Stimulated activated CD4-positive, alpha-beta T cell treated with anti-CD3 and anti-CD28 coated beads, Interleukin-12 subunit alpha, Interleukin-12 subunit beta, amount 100 ng/mL, for 4 hours (primary cell): ENCODE data around the gene ERRFI1.

Source experiments
- DNase-seq: peaks from one replicate; pipeline ENCODE4 v3.0.0-alpha.2; 2020

The ERRFI1 gene

GRCh38 chr1:8017495-8018197 is 8.5 kb downstream of the ERRFI1 start:
- DNase-seq, result no peak

- DNase-seq, result no peak
These were observed 9.2 kb downstream of the ERRFI1 start for GRCh38 chr1:8016895-8017241.

- no peak for DNase-seq
These were observed 9.8 kb downstream of the ERRFI1 start for GRCh38 chr1:8016210-8016894.

- DNase-seq, result no peak
These were observed 10.3 kb downstream of the ERRFI1 start for GRCh38 chr1:8015809-8016165.

DNA sequence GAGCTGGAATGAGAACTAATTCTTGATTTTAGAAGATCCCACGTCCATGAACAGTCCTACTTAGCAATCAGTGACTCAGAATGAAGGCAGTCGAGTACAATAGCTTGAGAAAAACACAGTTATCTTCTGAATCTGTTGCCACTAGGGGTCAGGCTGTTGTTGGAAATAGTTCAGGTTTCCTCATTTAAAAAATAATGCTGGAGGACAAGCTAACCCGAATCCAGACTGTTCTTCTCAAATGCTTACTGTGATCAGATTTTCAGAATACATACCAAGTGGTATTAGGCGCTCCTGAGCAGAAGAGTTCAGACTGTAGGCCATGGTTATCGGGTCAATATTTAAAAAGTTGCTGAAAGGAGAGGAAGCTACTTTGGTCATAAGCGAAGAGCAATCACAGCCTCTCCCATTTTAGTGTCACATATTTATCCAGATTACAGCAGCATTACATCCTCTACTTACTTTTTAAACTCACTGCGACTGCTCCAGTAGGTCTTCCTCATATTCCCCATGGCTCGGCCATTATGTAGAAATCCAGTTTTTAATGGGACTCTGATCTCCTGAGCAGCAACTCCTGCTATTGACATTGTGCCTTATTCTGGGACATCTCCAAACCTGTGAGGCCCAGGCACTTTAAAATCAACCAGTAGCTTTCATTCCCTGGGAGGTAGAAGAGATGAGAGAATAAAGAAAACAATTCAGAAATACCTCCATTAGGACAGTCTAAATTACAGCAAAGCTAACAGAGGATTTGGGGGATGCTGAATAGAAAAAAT is 10.9 kb downstream of the ERRFI1 start:
- DNase-seq, result no peak

DNA sequence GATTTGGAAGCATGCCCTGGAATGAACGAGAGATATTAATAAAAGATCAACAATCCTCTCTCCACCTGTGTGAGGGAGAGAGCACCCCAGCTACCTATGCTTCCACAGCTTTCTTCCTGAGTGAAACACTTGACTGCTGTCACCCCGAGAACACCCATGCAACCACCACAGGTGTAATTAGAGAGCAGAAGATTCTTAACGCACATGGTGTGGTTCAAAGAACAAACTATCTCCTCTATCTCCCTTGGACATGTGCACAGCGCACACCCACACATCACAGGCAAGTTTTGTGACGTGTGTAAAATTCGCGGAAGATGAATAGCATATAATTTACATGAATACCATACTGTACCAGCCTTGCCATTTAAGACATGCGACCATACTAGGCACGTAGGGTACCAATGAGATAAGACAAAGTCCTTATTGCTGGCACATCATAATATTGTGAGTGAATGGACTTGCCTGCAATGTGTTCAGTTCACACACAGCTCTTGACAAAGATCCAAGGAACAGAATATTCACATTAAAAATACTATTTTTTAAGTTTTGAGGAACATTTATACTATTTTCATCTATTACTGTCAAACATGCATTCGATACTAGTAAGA is 11.6 kb downstream of the ERRFI1 start:
- no peak for DNase-seq

- no peak for DNase-seq
These were observed 12.3 kb downstream of the ERRFI1 start for GRCh38 chr1:8013800-8014199.

DNA sequence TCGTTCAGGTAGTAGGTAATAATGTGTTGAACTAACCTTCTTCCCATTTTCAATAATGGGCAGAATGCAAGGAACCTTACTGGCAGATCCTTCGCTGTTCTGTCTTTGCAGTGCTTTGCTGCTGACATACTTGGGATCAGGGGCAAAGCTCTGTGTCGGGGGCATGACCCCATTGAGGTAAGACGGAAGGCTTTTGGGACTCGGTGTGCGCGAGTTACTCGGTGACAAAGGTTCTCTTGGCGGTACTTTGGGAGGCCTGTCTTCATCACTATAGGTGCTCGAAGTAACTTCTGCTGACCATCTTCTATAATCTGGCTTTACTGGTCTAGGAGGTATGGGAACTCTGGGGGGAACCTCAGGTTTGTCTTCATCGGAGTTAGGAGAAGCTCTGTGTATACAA is 12.7 kb downstream of the ERRFI1 start:
- DNase-seq, result no peak

DNA sequence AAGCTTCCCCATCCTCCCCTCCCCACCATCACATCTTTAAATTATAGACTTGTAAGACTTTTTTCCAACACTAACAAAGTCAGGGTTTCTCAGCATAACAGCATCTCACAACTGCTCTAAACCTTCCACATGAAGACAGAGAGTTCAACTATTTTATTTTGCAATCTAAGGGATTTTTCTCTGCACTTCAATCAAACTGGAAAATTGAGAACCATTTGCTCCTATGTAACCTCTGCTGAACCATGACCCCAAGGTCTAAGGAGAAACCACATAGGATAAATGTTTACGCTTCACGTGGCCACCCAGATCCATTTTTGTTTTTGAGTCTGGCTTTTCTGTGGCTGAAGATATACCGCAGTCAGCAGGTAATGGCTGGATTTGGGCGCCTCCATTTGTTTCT is 13.2 kb downstream of the ERRFI1 start:
- no peak for DNase-seq

DNA sequence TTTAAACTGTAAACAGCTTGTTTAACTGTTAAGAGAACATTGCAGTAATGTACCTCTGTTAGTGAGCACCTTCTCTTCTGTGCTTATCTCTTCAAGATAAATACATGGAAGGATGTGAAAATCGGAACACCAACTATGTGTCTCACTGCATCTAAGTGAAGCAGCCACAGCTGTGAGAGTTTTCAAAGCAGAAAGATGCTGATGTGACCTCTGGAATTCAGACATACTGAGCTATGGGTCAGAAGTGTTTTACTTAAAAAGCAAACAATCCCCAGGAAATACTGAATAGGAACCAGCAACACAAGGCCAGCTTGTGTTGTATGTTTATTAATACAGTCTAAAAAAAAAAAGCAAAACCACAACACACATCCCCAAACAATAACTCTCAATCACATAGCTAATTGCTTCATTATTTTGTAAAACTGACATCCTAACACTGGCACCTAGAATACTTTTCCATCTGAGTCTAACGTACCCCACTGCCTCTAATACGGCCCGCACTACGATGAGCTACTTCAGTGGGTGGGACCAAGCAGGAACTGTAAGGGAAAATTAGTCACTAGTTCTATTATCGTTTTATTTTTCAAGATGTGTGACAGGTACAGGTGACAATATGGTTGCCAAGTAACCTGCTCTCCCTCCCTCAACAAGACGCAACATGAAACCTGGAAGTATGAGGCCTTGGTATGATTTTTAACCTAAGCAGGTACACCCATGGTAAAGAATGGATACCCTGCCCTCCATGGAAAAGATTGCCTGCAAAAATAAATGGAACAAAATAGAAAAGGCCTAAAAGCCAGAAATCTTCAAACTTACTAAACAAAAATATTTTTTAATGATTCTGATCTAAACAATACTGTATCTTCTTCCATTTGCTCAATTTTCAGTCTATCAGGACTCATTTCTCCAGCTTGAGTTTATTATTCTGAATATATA is 13.9 kb downstream of the ERRFI1 start:
- no peak for DNase-seq

- no peak for DNase-seq
These were observed 15.1 kb downstream of the ERRFI1 start for GRCh38 chr1:8011016-8011415.

DNA sequence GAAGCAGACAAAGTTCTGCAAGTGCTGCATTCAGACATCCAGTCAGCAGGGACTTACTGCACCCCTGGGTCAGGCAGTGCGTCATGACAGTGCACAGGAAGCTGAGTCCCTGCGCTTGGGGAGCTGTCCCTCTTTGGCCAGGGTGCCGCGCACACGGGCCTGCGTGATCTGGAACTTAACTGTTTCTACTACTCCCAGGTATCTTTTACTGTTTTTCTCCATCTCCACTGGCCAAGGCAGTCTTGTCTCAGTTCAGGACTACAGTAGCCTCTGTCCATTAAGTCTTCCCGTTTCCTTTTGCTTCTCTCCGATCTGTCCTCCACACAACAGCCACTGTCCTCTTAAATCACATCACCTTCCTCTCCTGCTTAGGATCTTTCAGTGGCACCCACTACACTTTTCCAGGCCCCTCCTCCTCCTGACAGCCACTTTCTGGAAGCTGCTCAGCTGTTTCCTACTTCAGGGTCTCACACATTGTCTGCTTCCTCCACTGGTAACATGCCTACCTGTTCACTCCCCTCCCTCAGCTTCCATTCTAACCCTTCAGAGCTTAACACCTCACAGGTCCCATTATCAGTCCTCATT is 15.9 kb downstream of the ERRFI1 start:
- DNase-seq, result no peak

GRCh38 chr1:8009043-8010002 is 16.8 kb downstream of the ERRFI1 start:
- no peak for DNase-seq

DNA sequence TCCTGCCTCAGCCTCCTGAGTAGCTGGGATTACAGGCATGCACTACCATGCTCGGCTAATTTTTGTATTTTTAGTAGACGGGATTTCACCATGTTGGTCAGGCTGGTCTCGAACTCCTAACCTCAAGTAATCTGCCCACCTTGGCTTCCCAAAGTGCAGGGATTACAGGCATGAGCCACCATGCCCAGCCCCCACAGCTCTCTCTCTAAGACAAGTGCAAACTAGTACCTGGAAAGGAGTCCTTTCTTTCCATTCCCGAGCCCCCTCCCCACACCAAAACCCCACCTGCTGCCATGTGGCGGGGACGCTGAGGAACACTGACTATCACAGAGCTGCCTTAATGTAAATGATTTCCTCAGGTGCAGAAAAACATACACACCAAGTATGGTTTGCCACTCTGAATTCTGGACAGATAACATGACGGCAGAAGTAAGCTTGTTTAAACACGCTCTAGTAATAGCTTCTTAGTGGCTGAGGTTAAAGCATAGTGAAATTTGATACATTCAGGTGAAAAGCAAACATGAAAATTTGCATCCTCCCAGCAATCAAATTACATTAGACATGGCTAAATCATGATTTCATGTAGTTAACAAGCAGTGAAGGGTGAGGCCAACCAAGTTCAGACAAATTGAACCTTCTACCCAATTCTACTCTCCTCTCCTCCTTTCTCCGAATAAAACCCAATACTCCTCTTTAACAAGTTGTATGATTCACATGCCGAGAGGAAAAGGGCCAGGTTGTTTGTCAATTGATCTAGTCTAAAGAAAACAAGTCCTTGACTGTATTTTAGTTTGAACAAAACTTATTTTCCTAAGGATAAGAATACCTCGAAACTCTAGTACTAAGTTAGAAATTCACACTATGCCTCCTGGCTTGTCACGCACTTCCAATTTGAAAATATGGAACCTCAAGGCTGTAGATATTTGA is 19.8 kb downstream of the ERRFI1 start:
- no peak for DNase-seq

GRCh38 chr1:8004803-8005573 is 21.1 kb downstream of the ERRFI1 start:
- DNase-seq, result no peak

GRCh38 chr1:8004113-8004802 is 21.9 kb downstream of the ERRFI1 start:
- DNase-seq, result no peak

GRCh38 chr1:8003438-8004112 is 22.5 kb downstream of the ERRFI1 start:
- no peak for DNase-seq

- no peak for DNase-seq
These were observed 23.2 kb downstream of the ERRFI1 start for GRCh38 chr1:8002921-8003320.
